ENCODE data around the gene COL15A1.
"Not testable (repeated sequence)": the region's sequence is repeated elsewhere in the genome, so short reads cannot be mapped to it uniquely, and the experiment has no call there.

COL15A1 gene

GRCh38 chr9:98900725-98901124, 43.0 kb upstream of the COL15A1 start:
- no peak for TF ChIP-seq CTCF (IDR thresholded peaks at IDR 0.05; ENCODE audit: low read depth, low read length, missing control alignments)
- no peak overlapping the region for H3K4me3 ChIP-seq (replicated peaks; ENCODE audit: low read depth, low read length)
- no peak for DNase-seq (ENCODE audit: extremely low read depth, low read depth)

GRCh38 chr9:98901843-98902242, 41.9 kb upstream of the COL15A1 start:
- not testable (repeated sequence) for DNase-seq (ENCODE audit: extremely low read depth, low read depth); H3K4me3 ChIP-seq (replicated peaks; ENCODE audit: low read depth, low read length)

- no peak for DNase-seq (ENCODE audit: extremely low read depth, low read depth)
- no peak for TF ChIP-seq CTCF (IDR thresholded peaks at IDR 0.05; ENCODE audit: low read depth, low read length, missing control alignments)
- H3K4me3 ChIP-seq (replicated peaks; ENCODE audit: low read depth, low read length), result no peak overlapping the region
Observed at GRCh38 chr9:98902516-98902915, 41.2 kb upstream of the COL15A1 start.

GRCh38 chr9:98902925-98903324, 40.8 kb upstream of the COL15A1 start:
- no peak for DNase-seq (ENCODE audit: extremely low read depth, low read depth)
- H3K4me3 ChIP-seq (replicated peaks; ENCODE audit: low read depth, low read length), result no peak overlapping the region
- no peak for TF ChIP-seq CTCF (IDR thresholded peaks at IDR 0.05; ENCODE audit: low read depth, low read length, missing control alignments)

- no peak for TF ChIP-seq CTCF (IDR thresholded peaks at IDR 0.05; ENCODE audit: low read depth, low read length, missing control alignments)
- DNase-seq (ENCODE audit: extremely low read depth, low read depth), result no peak
- no peak overlapping the region for H3K4me3 ChIP-seq (replicated peaks; ENCODE audit: low read depth, low read length)
Observed at GRCh38 chr9:98903961-98904411, 39.7 kb upstream of the COL15A1 start.

- H3K4me3 ChIP-seq (replicated peaks; ENCODE audit: low read depth, low read length), result no peak overlapping the region
- no peak for TF ChIP-seq CTCF (IDR thresholded peaks at IDR 0.05; ENCODE audit: low read depth, low read length, missing control alignments)
- DNase-seq (ENCODE audit: extremely low read depth, low read depth), result no peak
Observed at GRCh38 chr9:98905015-98905414, 38.7 kb upstream of the COL15A1 start.

GRCh38 chr9:98906273-98907040, 37.2 kb upstream of the COL15A1 start:
- no peak overlapping the region for H3K4me3 ChIP-seq (replicated peaks; ENCODE audit: low read depth, low read length)
- TF ChIP-seq CTCF (IDR thresholded peaks at IDR 0.05; ENCODE audit: low read depth, low read length, missing control alignments), result no peak
- DNase-seq (ENCODE audit: extremely low read depth, low read depth), result no peak
